ENCODE data around the gene ZNF41. TPM values are rescaled to one million over a fixed set of nuclear protein-coding genes. Genes with fewer than 3 reads are reported as not detected.

ZNF41 gene
- total RNA-seq, 1 experiment from 2014 or later = 6.6 TPM

DNA sequence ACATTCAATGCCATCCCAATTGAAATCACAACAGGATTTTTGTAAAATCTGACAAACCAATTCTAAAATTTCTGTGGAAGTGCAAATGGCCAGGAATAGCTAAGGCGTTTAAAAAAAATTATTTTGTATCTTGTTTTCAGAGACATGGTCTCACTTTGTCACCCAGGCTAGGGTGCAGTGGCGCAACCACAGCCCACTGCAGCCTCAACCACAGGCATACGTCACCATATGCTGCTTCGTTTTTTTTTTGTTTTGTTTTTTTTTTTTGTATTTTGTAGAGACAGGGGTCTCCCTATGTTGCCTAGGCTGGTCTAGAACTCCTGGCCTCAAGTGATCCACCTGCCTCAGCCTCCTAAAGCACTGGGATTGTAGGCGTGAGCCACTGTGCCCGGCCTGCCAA, 24.5 kb downstream of the ZNF41 start:
- no peaks in the 10 kb centered on the region for H3K27me3 Mint-ChIP-seq (ENCODE audit: insufficient read depth, unreplicated experiment)
- intact Hi-C loops (cut with micrococcal nuclease; ENCODE audit: unreplicated experiment) = no loop called here
- POLR2A ChIA-PET = no interaction called here
- no peaks in the 10 kb centered on the region for H3K27me3 ChIP-seq (replicated peaks; ENCODE audit: control insufficient read depth, insufficient read depth, low read length)
- H3K36me3 ChIP-seq (ENCODE audit: control insufficient read depth, insufficient read depth, low read length) = no peaks in the 10 kb centered on the region
- DNase-seq = no peak
- no peaks in the 10 kb centered on the region for H3K4me1 Mint-ChIP-seq (ENCODE audit: low read depth, unreplicated experiment)
- no peaks in the 10 kb centered on the region for H3K9me3 Mint-ChIP-seq (ENCODE audit: unreplicated experiment)
- no peaks in the 10 kb centered on the region for H3K4me1 ChIP-seq
- CTCF ChIA-PET = no interaction called here
- H3K27ac Mint-ChIP-seq (ENCODE audit: unreplicated experiment) = no peak overlapping the region
- BruUV-seq (replicated peaks) = no TSS peak
- H3K9me3 ChIP-seq = no peaks in the 10 kb centered on the region
- H3K4me3 ChIP-seq (ENCODE audit: low read depth, low read length) = no peak overlapping the region
- TF ChIP-seq, protein P1, sequence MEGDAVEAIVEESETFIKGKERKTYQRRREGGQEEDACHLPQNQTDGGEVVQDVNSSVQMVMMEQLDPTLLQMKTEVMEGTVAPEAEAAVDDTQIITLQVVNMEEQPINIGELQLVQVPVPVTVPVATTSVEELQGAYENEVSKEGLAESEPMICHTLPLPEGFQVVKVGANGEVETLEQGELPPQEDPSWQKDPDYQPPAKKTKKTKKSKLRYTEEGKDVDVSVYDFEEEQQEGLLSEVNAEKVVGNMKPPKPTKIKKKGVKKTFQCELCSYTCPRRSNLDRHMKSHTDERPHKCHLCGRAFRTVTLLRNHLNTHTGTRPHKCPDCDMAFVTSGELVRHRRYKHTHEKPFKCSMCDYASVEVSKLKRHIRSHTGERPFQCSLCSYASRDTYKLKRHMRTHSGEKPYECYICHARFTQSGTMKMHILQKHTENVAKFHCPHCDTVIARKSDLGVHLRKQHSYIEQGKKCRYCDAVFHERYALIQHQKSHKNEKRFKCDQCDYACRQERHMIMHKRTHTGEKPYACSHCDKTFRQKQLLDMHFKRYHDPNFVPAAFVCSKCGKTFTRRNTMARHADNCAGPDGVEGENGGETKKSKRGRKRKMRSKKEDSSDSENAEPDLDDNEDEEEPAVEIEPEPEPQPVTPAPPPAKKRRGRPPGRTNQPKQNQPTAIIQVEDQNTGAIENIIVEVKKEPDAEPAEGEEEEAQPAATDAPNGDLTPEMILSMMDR (IDR thresholded peaks at IDR 0.05; ENCODE audit: insufficient read depth in 1 of 2, low read depth in 1 of 2, low read length in 1 of 2, severe bottlenecking in 1 of 2, unreplicated experiment in 1 of 2) = no peak
- H3K4me3 Mint-ChIP-seq (ENCODE audit: unreplicated experiment) = no peak overlapping the region
- peaks cover 33% of the 10 kb centered on the region for H3K36me3 Mint-ChIP-seq (ENCODE audit: insufficient read depth, unreplicated experiment)

DNA sequence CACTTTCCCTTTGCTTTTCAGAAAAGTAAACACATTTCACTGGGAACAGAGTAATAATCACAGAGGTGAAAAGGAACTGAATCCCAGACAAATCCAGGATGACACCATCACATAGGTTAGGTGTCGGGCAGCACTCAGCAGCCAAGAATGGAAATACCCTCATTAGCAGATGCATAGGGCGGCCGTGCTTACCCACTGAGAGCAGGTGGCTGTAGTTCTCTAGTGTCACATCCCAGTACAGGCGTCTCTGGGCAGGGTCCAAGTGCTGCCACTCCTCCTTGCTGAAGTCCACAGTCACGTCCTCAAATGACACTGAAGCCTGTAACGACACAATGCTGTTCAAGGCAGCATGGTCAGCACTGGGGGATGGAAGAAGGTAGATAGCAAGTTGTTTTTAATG, 26.9 kb downstream of the ZNF41 start:
- BruUV-seq (replicated peaks) = no TSS peak

DNA sequence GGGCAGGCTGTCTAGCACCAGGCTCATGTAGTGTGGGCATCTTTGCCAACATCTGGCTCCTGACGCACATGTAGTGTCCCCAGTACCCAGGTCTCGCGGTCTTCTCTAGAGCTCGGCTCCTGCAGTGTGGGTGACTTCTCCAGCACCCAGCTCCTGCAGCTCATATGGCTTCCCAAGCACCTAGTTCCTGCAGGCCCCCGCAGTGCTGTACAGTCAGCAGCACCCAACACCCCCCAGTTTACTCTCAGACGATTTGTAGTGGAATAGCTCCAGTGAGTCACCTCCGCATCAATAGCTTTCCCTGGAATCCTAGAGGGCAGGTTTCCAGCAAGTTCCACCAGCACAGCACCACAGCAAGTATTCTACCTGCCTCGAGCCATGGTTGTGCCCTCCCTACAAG, 30.9 kb downstream of the ZNF41 start:
- H3K9me3 Mint-ChIP-seq (ENCODE audit: unreplicated experiment) = peaks cover 6% of the 10 kb centered on the region
- TF ChIP-seq, protein P1 (IDR thresholded peaks at IDR 0.05; ENCODE audit: insufficient read depth in 1 of 2, low read depth in 1 of 2, low read length in 1 of 2, severe bottlenecking in 1 of 2, unreplicated experiment in 1 of 2) = no peak
- Histone ChIP-seq H3K27me3 (replicated peaks; ENCODE audit: control insufficient read depth, insufficient read depth, low read length) (no peaks in the 10 kb centered on the region), H3K36me3 (ENCODE audit: control insufficient read depth, insufficient read depth, low read length) (no peaks in the 10 kb centered on the region; the same call in 1 of the 2 replicates), H3K4me3 (ENCODE audit: low read depth, low read length) (no peak overlapping the region), H3K4me1 (no peaks in the 10 kb centered on the region), H3K9me3 (no peaks in the 10 kb centered on the region)
- intact Hi-C loops (cut with micrococcal nuclease; ENCODE audit: unreplicated experiment) = no loop called here
- H3K36me3 Mint-ChIP-seq (ENCODE audit: insufficient read depth, unreplicated experiment) = peaks cover 29% of the 10 kb centered on the region
- ChIA-PET CTCF (no interaction called here), POLR2A (no interaction called here)
- H3K4me1 Mint-ChIP-seq (ENCODE audit: low read depth, unreplicated experiment) = no peaks in the 10 kb centered on the region
- no TSS peak for BruUV-seq (replicated peaks)
- no peak overlapping the region for H3K4me3 Mint-ChIP-seq (ENCODE audit: unreplicated experiment)
- no peak for DNase-seq
- H3K27ac Mint-ChIP-seq (ENCODE audit: unreplicated experiment) = no peak overlapping the region
- no peaks in the 10 kb centered on the region for H3K27me3 Mint-ChIP-seq (ENCODE audit: insufficient read depth, unreplicated experiment)

More for the DNA sequence above, 26.9 kb downstream of the ZNF41 start:
- no peaks in the 10 kb centered on the region for H3K9me3 ChIP-seq
- TF ChIP-seq, protein P1 (IDR thresholded peaks at IDR 0.05; ENCODE audit: insufficient read depth in 1 of 2, low read depth in 1 of 2, low read length in 1 of 2, severe bottlenecking in 1 of 2, unreplicated experiment in 1 of 2) = no peak
- Mint-ChIP-seq H3K9me3 (ENCODE audit: unreplicated experiment) (no peaks in the 10 kb centered on the region), H3K36me3 (ENCODE audit: insufficient read depth, unreplicated experiment) (peaks cover 33% of the 10 kb centered on the region), H3K4me1 (ENCODE audit: low read depth, unreplicated experiment) (no peaks in the 10 kb centered on the region), H3K27me3 (ENCODE audit: insufficient read depth, unreplicated experiment) (no peaks in the 10 kb centered on the region), H3K4me3 (ENCODE audit: unreplicated experiment) (no peak overlapping the region), H3K27ac (ENCODE audit: unreplicated experiment) (no peak overlapping the region)
- intact Hi-C loops (cut with micrococcal nuclease; ENCODE audit: unreplicated experiment) = no loop called here
- ChIA-PET POLR2A (no interaction called here), CTCF (no interaction called here)
- DNase-seq = no peak
- H3K36me3 ChIP-seq (ENCODE audit: control insufficient read depth, insufficient read depth, low read length) = no peaks in the 10 kb centered on the region
- H3K4me1 ChIP-seq = no peaks in the 10 kb centered on the region
- no peak overlapping the region for H3K4me3 ChIP-seq (ENCODE audit: low read depth, low read length)
- no peaks in the 10 kb centered on the region for H3K27me3 ChIP-seq (replicated peaks; ENCODE audit: control insufficient read depth, insufficient read depth, low read length)
